Measurements from ENCODE around the gene CPT1C.

Gene CPT1C

DNA sequence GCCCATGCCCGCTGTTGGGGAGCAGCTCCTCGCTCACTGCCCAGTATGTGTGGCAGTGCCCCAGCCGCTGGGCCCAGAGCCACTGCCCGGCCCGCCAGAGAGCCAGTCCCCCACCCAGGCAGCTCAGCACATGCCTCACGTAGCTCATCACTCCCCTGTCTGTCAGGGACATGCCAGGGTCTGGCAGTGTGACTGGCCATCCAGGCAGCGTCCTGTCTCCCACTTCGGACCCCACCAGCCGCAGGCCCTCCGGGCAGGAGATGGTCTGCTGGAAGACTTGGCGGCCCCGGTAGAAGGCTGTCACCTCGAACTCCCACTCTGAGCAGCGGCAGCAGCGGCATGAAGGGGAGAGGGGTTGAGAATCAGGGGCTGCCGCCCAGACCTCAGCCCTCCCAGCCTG lies 28.9 kb upstream of the CPT1C start:
- no peak for DNase-seq

- DNase-seq, result no peak
Measured at GRCh38 chr19:49663224-49663623, 27.7 kb upstream of the CPT1C start.

DNA sequence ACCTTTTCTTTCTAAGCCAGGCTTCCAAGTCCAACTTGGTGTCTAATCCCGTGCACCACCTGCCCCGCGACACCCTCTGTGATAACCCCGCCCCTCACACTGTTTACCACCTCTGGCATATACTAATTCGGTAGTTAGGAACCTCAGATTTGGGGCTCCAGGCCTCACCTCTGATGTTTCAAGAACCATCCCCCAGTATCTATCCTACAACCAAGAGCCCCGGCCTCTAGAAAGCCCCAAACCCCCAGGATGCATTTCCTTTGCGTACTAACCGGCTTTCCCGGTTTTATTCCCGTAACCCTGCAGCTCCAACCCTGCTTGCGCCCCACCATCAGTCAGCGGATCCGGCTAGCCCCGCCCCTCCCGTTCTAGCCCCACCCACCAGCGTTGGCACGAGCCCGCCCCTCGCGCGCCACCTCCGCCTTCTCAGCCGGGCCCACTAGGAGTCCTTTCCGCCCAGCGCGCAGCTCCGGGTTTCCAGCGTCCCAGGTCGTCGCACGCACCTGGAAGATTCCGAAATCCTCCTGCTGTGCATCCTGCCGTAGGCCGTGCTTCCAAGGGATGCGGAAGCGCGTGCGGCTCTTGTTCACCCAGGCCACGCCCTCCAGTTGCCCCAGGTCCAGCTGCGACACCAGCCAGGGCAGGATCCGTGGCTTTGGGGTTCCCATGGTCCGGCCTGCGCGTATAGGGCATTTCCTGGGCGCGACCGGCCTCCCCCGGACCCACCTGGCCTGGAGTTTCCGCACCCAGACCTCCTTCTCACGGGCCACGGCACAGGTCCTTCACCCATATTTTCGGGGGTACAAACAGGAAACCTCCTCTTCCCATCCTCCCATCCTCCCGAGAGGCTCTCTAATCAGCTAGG lies 26.5 kb upstream of the CPT1C start:
- DNase-seq, result no peak

DNA sequence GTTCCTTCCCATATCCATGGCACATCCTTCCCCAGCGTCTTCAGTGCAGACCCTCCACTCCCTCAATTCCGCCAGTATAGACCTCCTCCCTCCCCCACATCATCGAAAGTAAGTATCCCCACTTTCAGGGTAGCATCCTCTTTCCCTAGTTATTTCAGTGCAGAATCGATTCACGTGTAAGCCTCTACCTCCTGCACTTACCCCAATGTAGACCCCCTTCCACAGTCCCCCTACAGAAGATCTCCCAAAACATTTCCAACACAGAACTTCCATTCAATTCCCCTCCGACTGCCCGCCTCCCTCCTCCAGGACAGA lies 25.9 kb upstream of the CPT1C start:
- no peak for DNase-seq

GRCh38 chr19:49665351-49666119 lies 25.4 kb upstream of the CPT1C start, which contains the start of the genes BCL2L12 and IRF3:
TSS of gene BCL2L12 (plus strand) at chr19:49665933. CDS start at chr19:49666693, 760 bp downstream.
TSS of gene IRF3 (minus strand) at chr19:49665857. CDS start at chr19:49664838, 1,019 bp downstream.
- DNase-seq, result peak; percentile 90

GRCh38 chr19:49666120-49666444 lies 24.8 kb upstream of the CPT1C start:
- DNase-seq, result no peak

DNA sequence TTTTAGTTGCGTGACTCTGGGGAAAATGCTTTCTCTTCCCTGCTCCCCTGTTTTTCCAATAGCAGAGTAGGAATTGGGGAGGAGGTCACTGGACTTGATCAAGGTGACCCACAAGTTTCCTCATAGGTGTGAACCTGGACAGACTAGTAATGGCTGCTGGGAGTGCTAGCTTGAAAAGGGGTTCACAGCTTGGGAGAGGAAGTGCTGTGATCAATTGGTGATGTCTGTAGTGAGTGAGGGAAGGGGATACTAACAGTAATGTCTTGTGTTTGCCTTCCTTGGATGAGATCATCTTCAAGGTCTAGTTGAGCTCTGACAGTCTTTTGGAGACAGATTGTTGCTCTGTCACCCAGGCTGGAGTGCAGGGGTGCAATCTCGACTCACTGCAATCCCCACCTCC lies 23.4 kb upstream of the CPT1C start:
- DNase-seq, result no peak

GRCh38 chr19:49669516-49669915 lies 21.4 kb upstream of the CPT1C start:
- no peak for DNase-seq

GRCh38 chr19:49672131-49672919 lies 18.6 kb upstream of the CPT1C start:
- no peak for DNase-seq

GRCh38 chr19:49676136-49676783 lies 14.7 kb upstream of the CPT1C start:
- peak; percentile 70 for DNase-seq

DNA sequence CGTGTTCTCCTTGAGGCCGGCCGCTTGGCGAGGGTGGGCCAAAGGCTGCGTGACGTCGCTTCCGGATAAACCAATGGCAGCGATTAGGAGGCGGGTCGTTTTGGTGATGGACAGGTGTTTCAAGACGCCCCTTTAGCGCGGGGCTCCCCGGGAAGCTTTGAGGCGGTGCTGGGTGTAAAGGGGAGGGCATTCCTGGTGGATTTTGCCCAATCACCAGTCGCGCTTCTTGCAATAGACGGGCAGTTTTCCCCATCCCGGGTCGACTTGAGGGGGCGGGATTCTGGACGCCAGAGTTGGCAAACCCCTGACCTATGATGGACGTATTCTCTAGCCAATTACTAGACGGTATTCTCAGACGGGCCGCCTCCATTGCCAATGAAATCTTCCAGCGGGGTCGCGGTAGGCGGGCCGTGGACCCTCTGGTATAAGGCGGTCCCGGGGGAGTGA lies 14.1 kb upstream of the CPT1C start:
- DNase-seq, result peak; percentile 98

GRCh38 chr19:49677231-49677900 lies 13.6 kb upstream of the CPT1C start, which contains the start of gene PRMT1:
TSS of gene PRMT1 (plus strand) at chr19:49677271. CDS start at chr19:49677281, 10 bp downstream.
- no peak for DNase-seq

DNA sequence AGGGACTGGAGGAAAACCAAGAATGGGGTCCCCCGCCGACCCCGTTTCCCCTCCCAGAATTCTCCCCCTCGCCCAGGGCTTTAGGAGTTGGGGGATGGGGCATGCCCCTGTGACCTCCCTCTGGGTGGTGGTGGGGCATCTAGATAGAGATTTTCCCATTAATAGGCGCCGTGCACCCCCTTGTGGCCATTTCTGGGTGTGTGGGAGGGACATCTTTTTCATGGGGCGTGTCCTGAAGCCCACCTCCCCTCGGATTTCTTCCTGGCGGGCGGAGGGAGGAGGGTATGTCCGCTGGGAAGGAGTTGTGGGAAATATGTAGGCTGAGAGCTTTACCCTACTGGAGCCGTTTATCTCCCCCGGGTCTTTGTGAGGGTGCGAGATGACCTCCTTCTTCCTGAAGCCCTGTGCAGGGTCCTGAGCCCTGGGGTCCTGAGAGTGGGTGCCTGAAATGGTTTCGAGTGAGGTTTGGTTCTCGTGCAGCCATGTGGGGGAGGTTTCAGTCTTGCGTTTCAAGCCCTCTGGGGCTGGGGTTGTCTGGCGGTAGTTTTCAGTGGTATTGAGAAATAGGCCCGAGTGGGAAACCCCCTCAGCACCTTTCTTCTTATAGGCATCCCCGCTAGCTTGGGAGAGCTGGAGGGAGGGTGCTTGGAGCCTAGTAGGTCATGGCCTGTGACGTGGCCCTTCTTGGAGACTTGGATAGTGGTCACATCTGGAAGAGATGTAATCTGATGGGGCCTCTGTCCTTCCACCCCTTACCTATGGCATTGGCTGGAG lies 12.8 kb upstream of the CPT1C start:
- DNase-seq, result peak; percentile 13

DNA sequence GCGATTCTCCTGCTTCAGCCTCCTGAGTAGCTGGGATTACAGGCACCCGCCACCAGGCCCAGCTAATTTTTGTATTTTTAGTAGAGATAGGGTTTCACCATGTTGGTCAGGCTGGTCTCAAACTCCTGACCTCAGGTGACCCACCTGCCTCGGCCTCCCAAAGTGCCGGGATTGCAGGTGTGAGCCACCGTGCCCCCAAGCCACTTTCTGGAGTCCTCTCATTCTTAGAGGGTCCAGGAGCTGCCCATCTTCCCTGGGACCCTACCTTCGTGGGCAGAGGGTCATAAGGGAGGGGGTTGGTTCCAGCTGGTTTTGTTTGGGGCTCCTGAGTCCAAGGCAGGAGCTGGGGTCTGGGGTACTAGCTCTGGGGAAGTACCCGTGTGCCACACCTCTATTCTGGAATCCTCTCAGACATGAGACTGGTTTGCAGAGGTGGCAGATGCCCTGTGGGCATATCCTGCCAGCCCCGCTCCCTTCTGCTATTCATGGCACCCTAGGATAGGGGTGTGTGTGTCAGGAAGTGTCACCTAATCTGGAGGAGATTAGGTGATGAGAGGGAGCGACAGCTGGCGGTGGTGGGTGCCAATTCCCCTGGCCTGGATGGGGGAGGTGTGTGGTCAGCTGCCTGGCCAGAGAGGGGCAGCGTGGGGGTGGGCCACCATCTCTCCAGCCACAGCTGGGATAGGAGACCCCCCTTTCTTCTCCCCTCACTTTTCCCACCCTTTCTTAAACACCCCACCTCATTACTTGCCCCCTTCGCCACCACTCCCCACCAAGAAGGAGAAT lies 11.7 kb upstream of the CPT1C start:
- no peak for DNase-seq

DNA sequence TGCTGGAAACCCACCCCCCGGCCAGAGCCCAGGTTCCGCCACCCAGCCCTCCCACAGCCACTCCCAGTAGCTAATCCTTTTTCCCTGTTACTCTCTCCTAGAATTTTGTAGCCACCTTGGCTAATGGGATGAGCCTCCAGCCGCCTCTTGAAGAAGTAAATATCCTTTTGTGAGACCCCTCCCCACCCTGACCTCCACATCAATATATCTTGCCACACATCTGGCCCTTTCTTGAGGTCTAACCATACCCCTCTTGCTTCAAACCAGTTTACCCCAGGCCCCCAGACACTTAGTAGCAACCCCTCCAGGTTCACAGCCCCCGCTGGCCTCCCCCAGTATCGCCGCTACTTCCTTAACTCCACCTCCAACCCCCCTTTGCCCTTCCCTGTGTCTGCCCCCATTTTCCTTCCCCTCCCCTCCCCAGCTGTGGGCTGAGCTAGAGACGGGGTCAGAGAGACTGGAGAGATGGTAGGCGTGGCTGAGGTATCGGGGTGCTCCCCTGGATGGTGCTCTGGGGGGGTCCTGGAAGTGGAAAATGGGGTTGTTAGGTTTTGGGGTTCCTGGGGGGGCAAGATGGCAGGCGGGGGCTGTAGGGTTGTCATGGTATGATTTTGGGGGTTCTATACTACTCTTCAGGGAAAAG lies 11.0 kb upstream of the CPT1C start:
- DNase-seq, result no peak

- peak; percentile 58 for DNase-seq
Measured at GRCh38 chr19:49680421-49681351, 10.2 kb upstream of the CPT1C start.

DNA sequence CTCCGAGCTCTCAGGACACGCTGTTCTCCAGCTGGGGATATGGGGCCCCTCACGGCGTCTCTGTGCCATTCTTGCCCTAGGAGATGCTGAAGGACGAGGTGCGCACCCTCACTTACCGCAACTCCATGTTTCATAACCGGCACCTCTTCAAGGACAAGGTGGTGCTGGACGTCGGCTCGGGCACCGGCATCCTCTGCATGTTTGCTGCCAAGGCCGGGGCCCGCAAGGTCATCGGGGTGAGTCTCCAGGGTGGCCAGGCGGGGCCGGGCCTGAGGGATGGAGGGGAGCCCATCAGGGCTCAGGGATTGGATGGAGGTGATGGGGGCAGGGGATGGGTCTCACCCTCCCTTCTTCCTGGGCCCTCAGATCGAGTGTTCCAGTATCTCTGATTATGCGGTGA lies 9.1 kb upstream of the CPT1C start:
- DNase-seq, result no peak

DNA sequence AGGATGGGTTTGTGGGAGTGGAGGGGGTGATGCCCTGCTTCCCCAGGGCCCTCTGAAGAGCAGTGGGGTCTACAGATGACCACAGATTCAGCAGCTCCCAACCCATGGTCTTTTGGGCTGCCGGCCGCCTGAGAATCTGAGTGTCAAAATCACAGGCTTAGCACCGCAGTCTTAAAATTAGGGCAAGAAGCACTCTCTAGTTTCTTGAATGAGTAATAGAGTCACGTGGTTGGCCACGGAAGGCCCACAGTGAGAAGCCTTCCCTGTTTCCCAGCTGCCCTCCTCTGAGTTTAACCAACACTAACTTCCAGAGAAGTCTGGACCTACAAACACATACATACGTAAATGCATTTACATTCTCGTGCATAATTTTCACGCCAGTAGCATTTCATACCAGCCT lies 8.6 kb upstream of the CPT1C start:
- no peak for DNase-seq

DNA sequence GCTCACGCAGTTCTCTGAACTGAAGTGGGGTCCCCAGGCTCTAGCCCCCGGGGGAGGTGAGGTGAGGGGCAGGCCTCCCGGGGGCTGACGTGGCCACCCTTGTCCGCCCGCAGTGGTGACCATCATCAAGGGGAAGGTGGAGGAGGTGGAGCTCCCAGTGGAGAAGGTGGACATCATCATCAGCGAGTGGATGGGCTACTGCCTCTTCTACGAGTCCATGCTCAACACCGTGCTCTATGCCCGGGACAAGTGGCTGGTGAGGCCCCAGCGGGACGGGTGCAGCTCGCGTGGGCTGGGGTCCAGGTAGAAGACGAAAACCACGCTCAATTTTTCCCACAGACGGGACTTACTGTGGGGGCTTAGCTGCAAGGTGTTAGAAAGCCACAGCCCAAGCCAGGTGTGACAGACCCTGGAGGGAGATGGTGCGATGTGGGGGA lies 7.1 kb upstream of the CPT1C start:
- DNase-seq, result no peak
